ENCODE data around the gene SMARCA2.

SMARCA2 gene

DNA sequence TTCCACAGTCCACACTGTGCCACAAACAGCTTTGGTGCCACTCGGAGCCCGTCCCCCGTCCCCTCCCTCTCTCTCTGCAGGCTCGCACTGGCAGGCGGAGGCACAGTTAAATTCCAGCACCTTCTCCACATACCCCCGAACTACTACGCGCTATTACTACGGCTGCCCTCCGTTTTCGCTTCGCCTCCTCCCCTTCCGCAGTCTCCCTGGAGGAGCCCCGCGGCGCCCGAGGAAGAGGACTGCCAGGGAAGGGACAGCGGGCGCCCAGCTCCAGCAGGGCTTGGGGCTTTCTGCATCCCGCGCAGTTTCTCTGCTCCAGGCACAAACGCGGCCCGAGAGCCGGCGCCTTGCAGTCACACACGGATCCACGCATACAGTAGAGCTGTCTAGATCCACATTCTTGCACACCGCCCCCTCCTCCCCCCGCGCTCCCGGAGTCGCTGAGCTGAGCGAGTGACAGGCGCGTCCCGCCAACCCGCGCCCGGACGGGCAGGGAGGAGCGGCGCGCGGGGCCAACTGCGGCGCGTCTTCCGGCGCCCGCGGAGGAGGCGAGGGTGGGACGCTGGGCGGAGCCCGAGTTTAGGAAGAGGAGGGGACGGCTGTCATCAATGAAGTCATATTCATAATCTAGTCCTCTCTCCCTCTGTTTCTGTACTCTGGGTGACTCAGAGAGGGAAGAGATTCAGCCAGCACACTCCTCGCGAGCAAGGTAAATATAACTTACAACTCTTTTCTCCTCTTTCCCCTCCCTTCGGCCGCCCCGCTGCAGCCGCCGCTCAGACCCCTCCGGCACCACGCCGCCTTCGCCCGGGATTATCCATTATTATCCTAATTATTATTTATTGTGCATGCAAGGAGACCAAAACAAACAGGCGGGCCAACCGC, at the start of gene SMARCA2:
TSS of gene SMARCA2 (plus strand) at position 652 of the 885 bp plus-strand sequence. CDS start 13,676 bp downstream, outside the sequence.
- DNase-seq = peak; percentile 97

DNA sequence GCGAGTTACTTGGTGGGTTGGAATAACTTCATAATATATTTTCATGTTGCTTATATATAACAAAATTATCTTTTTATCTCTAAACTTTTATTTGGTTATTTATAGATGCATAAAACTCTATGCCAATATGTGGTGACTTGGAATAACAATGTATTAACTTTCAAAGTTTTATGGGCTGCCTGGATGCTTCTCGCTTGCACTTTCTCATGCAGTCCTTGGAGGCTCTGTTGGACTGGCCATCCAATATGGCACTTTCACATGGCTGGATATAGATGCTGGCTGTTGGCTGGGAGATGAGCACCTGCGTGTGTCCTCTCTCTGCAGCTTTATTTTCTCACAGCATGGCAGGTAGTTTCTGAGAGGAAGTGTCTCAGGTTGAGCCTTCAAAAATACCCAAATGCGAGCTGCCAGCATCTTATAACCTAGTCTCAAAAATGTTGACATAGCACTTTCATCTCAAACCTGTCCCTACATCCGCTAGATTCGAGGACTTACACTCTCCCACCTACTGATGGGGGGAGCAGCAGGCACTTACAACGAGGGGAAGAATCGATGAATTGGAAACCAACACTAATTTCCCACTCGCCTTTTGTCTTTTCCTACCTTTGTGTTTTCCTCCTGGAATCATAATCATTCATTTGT, 48.3 kb upstream of the SMARCA2 start:
- no peak for DNase-seq

DNA sequence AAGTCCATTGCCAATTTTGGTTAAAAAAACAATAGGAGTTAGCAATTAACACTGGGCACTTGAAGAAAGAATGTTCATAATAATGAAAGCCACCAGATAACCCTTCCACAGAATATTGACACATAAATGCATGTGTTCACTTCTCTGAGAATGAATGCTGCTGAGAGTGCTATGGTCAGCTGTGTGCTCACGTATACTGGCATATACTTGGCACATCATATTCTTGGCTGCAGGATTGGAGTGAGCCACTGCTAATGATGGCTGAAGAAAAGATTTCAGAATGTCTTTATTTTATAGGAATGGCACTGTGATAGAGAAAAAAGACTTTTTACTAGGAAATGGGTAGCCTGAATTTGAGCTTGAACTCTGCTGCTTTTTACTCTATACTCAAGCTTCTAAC, 46.0 kb upstream of the SMARCA2 start:
- DNase-seq = no peak

DNA sequence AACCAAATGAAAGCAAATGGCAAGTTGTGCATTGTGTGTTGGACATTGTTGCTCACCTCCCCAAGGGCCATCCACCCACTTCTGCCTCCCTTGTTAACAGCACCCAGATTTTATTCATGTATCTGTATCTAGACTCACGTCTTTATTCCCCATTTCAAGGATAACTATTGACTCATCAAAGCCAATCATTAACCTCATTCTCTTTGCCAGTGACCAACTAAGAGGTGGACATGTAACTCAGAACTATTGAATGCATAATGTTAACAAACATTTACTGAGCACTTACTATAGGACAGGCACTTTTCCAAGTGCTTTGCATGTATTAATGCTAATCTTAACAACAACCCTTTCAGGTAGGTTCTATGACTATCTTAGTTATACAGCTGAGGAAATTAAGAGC, 45.2 kb upstream of the SMARCA2 start:
- DNase-seq = no peak

DNA sequence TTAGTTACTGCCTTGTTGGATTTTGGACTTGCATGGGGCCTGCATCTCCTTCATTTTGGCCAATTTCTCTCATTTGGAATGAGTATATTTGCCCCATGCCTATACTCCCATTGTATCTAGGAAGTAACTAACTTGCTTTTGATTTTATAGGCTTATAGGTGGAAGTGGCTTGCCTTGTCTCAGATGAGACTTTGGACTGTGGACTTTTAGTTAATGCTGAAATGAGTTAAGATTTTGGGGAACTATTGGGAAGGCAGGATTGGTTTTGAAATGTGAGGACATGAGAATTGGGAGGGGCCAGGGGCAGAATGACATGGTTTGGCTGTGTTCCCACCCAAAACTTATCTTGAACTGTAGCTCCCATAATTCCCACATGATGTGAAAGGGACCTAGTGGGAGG, 42.5 kb upstream of the SMARCA2 start:
- no peak for DNase-seq

DNA sequence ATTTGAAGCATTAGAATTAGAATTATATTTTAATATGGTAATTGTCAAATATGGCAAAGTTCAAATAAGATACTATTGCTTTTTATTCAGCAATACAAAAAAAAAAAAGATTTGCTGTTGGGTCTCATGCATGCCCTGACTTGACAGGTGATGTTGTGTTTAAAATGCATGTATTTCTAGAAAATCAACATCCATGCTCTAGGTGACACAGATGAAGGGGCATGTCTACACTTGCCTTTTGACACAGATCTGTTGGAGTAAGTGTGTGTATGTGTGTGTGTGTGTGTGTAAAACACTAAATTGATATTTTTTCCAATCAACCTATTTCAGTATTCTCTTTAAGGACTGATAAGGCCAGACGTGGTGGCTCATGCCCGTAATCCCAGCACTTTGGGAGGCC, 38.1 kb upstream of the SMARCA2 start:
- DNase-seq = no peak

DNA sequence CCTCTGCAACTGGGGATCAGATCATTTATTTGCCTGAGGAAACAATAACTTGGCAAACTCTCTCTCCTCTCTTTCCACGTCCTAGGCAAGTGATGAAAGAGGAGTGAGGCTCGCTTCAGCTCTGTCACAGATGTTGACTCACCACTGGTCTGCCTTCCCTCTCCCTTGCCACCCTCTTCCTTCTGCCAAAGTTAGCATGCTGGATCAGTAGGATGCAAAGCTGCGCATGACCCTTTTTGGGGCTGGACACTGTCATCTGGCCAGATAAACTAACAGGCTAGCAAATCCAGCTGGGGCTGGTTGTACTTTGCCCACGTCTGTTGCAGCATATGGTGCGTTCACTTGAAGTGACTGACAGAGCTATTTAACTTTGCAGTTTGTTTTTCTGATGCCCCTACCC, 36.2 kb upstream of the SMARCA2 start:
- no peak for DNase-seq

DNA sequence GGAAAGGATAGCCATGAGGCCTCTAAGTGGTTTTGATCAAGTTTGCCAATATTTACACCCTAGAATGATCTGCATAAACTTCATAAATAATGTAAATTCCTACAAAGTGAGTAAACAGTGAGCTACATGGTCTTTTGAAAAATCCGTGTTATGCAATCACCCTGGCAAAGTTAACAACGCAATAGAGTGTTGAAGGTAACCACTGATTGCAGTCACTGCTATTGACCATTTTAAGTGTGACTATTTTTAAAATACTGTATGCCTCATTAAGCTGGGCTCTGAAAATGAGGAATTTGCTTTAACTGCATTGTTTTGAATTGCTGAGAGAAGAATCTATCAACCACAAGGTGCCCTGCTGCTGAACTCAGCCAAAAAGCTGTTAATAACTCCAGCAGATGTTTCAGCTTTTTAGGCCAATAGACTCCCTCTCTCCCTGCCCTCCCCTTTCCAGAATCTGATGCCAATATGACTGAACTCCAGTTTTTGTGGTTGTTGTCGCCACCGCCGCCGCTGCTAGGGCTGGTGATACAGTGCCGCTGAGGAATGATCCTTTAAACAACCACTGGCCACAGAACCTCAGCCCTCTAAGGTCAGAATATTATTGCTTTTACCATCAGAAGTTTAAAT, 35.3 kb upstream of the SMARCA2 start:
- DNase-seq = no peak

- DNase-seq = no peak
Measured at GRCh38 chr9:1980387-1980786, 34.8 kb upstream of the SMARCA2 start.

GRCh38 chr9:1982074-1982473, 33.1 kb upstream of the SMARCA2 start:
- no peak for DNase-seq

DNA sequence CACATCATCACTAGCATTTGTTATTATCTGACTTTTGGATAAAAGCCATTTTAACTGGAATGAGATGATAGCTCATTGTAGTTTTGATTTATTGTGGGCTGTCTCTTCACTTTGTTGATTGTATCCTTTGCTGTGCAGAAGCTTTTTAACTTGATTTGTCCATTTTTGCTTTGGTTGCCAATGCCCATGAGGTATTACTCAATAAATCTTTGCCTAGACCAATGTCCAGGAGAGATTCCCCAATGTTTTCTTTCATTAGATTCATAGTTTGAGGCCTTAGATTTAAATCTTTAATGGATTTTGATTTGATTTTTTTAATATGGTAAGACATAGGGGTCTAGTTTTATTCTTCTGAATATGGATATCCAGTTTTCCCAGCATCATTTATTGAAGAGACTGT, 28.8 kb upstream of the SMARCA2 start:
- DNase-seq = no peak

- no peak for DNase-seq
Measured at GRCh38 chr9:1989500-1989899, 25.6 kb upstream of the SMARCA2 start.

- no peak for DNase-seq
Measured at GRCh38 chr9:1994180-1994579, 21.0 kb upstream of the SMARCA2 start.

GRCh38 chr9:1995084-1995483, 20.1 kb upstream of the SMARCA2 start:
- no peak for DNase-seq

DNA sequence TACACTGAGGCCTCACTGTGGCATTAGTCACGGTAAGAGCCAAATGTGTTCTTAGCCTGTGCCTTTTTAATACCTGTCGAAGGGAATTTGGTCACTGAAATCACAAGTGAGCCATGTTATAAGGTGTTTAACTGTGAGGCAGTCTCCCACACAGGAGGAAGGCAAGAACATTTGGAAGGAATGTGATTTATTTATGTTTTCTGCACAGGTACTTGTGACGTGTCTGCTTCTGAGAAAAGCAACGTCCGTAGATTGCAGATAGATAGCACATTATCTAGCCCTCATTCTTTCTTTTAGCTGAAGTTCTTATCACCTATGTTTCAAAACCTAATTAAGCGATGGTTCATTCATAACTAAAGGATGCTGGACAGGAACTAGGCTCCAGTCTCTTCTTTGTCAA, 19.0 kb upstream of the SMARCA2 start:
- no peak for DNase-seq

DNA sequence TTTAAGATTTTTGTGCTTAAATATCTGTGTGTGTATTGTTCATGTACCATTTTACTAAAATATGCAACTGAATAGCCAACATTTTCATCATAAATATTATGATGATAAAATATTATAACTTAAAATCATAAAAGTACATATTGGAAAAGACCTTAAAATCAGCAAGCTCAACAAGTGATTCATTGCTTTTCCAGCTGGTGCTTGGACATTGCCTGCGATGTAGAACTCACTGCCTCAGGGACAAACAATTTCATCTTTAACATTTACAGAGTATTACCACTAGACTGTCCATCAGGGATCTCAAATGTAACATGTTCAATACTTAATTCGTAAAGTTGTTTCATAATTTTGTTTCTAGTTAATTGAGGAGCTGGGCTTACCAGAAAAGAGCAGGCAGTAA, 17.5 kb upstream of the SMARCA2 start:
- DNase-seq = no peak

DNA sequence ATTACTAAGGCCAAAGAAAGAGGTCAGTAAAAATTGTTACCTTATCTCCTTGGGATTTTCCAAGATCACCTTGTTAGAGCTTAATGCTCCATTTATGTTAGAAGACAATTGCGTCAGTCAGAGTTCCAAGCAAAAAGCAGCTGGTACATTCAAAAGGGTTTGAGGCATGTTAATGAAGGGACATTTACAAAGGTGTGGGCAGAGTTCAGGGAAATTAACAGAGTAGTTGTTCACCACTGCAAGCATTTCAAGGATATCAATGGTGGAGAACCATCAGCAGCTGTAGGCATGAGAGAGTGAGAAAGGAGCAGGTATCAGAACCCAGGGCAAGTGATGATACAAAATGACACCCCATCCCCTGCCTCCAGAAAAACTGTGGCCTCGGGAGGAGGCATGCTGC, 17.0 kb upstream of the SMARCA2 start:
- DNase-seq = no peak

GRCh38 chr9:2000314-2000713, 14.8 kb upstream of the SMARCA2 start:
- DNase-seq = no peak

- no peak for DNase-seq
Measured at GRCh38 chr9:2008372-2008771, 6.8 kb upstream of the SMARCA2 start.

DNA sequence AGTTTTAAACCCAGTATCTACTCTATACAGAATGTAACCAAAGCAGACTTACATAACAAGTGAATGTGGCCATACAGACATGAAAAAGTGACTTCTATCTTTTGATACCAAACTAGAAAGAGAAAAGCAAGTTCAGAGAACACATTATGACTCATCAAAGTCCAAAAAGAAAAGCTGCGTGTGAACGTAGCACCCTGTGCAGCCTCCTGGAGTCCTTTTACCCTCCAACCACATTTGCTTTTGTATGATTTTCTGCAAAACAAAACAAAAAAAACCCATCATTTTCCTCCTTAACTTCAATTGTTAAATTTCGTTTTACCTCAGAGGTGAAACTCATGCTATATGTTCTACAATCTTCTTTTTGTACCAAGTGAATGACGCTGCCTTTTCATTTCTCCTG, 2.8 kb upstream of the SMARCA2 start:
- no peak for DNase-seq

DNA sequence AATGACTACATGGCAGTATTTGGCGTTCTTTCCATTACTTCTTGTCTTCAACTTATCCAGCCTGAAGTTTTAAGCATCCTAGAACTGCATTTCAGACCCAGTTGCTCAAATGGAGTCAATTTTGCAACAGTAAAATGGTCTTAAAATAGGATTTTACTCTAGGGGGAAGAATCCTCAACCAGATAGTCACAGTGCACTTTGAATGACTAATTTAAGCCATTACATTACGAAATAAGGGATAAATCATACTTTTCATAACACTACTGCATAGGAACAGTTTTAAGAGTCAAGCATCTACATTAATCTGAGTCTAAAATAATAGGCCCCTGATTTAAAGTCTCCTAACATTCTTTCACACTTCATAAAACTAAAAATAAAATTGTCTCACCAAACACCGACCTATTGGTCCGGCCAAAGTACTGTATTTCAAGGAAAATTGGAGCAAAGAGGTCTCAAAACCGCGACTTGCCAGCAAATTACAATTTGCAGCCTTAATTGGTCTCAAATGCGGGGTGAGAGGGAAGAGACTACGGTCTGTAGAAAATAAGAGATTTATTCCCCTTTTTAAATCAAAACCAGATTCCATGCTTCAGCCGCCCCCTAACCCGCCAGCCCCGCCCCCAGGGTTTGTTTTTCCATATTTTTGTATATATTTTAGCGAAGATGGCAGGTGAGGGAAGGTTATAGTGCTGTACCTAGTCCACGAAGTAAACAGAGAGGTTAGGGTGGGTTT, 1.2 kb upstream of the SMARCA2 start:
- no peak for DNase-seq

DNA sequence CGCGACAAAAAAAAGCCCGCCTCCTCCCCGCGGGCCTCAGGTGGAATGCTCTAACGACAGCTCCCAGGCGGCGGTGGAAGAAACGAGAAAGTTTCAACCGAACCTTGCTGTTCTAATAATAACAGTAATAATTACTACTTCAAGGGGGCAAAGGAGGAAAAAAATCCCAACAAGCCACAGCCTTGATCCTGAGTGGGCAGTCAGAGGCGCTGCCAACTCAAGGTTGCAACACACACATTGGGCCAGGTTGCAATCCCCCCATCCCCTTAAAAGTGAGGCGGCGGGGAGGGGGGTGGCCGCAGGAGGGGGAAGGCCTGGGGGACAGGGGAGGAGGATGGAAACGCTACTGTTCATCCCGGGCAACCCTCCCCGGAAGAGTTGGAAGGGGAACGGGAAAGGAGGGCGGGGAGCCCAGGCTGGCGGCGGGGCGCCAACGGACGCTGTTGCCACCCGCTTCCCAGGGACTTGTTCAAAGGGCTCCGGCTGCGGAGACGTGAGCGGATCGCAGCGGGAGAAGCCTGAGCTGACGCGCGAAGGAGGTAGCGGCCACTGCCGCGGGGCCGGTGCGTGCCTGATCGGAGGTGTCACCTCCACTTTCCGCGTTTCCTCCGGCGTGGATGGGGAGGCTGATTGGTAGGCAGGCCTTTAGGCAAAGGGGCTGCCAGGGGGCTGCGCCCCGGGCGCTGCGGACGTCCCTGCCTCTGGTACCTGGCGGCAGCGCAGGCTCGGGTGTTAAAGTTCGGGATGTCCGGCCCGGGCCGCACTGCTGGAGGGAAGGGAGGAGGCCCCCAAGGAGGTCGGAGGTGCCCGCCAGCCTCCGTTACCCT, 647 bp downstream of the SMARCA2 start:
- no peak for DNase-seq
